HL-60 (cell line): ENCODE measurements around the gene POC1B.

ENCODE experiments used
- CTCF ChIP-seq: IDR thresholded peaks from one replicate; pipeline ENCODE4 v1.5.1; 2011; ENCODE audit warnings: low read length, control low read depth, inconsistent platforms; ENCODE audit not compliant: insufficient read depth
- GABPA ChIP-seq: IDR thresholded peaks from 2 replicates; pipeline ENCODE4 v1.6.1; 2012; ENCODE audit warnings: low read depth
- POLR2AphosphoS5 ChIP-seq: IDR thresholded peaks from 2 replicates; pipeline ENCODE4 v1.6.1; 2012; ENCODE audit warnings: low read depth
- REST ChIP-seq: IDR thresholded peaks from 2 replicates; pipeline ENCODE4 v1.6.1; 2012; ENCODE audit warnings: low read depth; ENCODE audit not compliant: insufficient replicate concordance
- SPI1 ChIP-seq: IDR thresholded peaks from 2 replicates; pipeline ENCODE4 v1.6.1; 2012; ENCODE audit warnings: low read depth, mild to moderate bottlenecking, borderline replicate concordance

- TF ChIP-seq CTCF (no peak), POLR2AphosphoS5 (no peak), GABPA (no peak), REST (no peak), SPI1 (no peak)
Observed at GRCh38 chr12:89391726-89392336, 134.0 kb downstream of the POC1B start.
